SKM-1 treated with dmso at 0.1 percent for 144 hours (cell line): ENCODE measurements around the gene TPD52L2.
"Not testable (repeated sequence)": the region's sequence is repeated elsewhere in the genome, so short reads cannot be mapped to it uniquely, and the experiment has no call there.

Source experiments
- DNase-seq: peaks from one replicate; lab custom pipeline; 2025; ENCODE audit not compliant: unreplicated experiment; lab: John Stamatoyannopoulos, UW

The TPD52L2 gene

DNA sequence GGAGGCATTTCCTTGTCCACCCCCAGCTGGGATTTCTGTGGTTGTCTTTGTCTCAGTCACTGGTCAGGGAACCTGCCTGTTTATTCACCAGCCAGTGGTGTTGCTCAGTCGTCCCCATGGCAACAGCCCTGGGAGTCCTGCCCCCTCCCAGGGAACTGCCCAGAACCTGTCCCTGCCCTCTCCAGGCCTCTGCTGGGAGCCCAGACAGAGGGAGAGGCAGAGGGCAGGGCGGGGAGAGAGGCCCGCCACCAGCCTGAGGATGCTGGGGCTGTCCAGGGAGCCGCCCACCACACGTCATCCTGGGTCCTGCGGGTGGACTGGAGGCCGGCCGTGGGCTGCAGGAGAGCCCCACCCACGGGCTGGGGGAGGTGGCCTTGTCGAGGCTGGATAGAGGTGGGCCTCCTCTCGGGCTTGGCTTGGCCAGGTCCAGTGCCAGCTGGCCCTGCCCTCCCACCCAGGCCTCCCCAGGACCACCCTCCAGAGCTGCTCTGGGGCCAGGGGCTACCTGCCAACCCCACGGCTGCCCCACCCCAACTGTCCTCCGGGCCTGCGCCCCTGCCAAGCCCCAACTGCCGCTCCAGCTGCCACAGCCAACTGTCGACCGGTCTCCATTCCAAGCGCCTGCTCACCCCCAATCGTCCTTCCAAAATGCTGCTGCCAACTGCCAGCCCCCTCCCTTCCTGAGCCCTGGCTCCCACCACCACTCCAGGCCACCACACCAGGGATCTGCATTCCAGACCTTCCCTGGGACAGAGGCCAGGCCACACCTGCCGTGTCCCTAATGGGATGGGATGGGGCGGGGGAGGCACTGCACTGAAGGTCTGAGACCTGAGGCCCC, 29.8 kb upstream of the TPD52L2 start:
- no peak for DNase-seq

DNA sequence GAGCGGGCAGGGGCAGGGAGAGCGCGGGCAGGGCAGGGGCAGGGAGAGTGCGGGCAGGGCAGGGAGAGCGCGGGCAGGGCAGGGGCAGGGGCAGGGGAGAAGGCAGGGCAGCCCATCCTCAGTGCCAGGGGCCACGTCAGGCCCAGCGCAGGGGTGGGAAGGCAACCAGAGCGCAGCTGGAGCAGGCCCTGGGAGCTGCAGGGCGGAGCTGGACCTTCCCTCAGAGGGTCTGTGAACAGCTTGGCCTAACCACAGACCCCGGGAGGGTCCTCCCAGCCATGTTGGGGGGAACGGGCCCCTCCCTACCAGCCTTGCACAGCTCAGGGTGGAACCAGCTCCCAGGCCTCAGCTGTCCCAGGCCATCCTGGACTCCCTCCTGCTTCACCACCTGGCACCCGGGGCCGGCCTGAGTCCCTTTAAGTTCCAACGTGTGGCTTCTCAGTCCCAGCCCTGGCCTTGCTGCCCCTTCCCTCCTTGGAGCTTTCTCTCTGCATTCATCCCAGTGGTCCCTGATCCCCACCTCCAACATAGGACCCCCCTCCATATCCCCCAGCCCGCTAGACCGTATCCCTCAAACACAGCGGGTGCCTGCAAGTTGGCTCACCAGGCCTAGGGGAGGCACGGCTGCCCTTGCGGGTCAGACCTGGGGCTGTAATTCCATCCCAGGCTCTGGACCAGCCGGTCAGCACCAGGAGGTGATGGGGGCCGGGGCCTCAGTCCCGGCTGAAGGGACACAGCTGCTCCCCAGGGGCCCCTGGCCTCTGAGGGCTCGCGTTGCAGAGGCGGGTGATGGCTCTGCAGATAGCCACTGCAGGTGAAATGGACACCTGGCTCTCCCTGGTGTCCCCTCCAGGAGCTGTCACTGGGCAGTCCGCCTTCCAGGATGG, 28.4 kb upstream of the TPD52L2 start:
- DNase-seq = no peak

DNA sequence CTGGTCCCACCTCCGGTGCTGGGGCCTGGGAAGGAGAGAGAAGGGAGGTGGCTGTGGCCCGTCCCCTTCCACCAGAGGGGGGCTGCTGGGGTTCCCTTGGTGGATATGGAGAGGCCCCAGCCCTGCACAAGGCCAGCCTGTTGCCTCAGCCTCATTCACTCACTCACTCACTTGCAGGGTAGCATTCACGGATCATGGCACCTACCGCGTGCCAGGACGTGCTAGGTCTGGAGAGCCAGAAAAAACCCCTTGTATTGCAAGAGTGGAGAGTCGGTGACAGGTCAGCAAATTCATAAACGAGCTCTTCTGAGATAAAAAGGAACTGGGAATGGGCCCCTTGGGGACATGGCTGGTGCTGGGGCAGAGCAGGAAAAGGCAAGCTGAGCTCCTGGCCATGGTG, 27.6 kb upstream of the TPD52L2 start:
- no peak for DNase-seq

DNA sequence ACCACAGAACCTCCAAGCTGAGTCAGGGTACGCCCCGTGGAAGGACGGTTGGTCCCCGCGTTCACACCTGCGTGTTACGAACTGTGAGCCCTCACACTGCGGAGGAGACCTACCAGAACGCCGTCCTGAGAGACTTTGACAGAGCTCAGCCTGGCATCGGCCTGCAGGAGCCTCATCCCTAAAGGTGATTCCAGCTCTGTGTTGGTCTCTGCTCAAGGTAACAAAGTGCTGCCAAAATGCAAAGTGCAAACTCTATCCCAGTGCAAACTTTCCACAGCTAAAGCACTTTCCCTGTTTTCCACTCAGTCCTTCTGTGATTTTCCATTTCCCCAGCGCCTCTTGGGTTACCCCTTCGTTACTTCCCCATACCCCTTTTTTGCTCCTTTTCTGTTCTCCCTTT, 25.4 kb upstream of the TPD52L2 start:
- no peak for DNase-seq

DNA sequence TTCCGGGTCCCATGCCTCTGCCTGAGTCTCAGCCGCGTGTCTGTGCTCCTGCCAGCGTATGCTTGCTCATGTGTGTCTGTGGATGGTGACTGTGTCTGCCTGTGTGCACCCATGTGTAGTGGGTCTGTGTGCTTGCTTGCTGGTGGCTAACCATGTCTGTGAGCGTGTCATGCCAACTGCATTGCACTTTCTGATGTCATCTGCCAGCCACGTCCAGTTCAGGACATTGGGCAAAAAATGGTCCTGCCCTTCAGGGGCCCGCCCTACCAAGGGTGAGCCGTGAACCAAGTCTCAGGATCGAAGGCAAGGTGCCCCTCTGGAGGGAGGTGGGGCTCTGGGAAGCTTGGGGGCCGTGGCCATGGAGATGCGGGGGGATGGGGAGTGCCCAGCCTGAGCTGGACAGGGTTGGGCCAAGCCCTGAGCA, 24.7 kb upstream of the TPD52L2 start:
- no peak for DNase-seq

DNA sequence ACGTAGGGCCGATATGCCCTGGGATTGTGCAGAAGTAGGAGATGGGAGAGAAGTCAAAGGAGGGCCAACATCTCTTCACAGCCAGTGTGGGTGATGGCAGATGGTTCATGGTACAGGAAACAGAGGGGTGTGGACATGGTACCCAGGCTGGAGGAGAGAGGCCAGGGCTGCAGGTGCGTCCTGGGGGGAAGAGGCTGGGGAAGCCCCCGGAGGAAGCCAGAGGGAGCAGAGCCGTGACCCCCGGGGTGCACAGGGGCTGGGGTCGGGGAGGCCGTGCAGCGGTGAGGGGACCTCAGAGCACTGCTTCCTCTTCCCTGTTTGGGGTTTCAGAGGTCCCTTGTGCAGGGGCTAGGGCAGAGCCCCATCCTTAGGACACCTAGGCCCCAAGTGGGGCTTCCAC, 22.8 kb upstream of the TPD52L2 start:
- DNase-seq = no peak

DNA sequence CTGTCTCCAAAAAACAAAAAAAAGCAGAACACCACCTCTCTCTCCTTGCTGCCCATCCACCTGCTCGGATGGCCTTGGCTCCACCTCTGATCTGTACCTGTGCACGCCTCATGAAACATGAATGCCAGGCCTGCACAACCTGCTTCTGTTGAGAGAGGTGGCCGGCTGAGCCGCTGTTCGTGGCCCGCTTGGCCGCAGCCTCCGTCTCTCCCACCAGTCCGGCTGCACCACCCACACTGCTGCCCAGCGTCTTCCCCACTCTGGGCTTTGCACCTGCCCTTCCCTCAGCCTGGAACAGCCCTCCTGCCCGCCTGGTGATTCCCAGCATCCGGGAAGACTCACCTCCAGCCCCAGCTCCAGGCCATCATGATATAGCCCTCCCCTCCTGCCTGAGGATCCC, 21.8 kb upstream of the TPD52L2 start:
- DNase-seq = no peak

DNA sequence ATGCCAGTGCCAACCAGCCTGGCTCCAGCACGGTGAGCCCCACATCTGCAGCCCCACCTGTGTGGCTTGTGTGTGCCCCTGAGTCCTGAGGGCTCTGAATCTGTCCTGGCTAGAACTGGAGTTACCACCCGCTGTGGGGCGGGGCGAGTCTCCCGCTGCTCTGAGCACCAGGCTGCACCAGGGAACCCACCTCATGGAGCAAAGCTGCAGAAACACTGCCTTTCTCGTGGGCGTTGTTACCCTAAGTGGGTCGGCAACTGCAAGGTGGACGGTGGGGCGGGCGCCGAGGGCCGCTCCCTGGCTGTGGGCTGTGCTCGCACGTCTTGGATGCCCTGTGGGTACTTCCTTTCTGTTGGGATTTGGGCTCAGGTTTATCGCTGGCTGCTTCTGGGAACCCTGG, 21.3 kb upstream of the TPD52L2 start:
- DNase-seq = no peak

DNA sequence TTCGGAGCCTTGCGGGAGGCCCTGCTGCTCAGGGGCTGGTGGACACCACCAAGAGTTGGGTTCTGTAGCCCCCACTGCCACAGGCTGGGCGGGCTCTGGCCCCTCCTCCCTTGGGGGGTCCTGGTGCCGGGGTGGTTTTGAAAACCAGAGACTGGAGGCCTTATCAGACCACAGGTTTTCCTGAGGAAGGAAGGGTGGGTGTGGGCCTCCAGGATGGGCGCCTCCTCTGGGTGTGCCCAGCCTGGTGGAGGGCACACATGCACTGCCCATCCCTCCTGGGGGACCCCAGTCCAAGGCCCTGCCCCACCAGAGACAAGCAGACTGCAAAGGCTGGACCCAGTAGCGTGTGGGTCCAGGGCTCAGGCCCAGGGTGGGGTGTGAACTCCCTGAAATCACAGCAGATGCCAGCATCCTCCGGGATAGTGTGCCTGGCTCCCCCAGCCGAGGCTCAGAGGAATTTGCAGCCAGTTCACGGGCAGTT, 20.5 kb upstream of the TPD52L2 start:
- no peak for DNase-seq

DNA sequence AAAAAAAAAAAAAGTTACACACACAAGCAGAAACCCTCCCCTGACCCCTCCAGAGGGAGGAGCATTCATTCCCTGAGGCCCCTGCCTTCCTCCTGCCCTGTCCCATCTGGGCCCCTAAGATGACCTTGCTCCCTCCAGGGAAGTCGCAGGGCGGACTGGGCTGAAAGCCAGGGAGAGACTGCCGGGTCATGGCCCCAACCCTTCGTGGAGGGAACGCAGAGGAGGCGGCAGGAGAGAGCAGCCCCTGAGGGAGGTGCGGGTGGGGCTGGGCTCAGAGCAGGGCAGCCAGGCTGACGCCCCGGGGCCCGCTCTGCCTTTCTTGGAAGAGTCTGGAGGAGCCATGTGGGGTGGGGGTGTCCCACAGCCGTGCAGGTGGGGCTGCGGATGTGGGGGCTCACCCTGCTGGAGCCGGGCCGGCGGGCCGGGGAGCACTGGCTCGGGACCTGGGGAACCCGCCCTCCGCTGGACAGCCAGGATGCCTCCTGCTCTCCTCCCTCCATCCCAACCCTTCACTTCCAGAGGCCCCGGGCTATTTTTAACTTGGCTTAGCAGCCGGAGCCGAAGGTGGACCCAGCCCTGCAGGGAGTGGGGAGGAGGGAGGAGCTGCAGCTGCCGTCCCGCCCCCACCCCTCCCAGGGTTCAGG, 18.8 kb upstream of the TPD52L2 start:
- DNase-seq = no peak

DNA sequence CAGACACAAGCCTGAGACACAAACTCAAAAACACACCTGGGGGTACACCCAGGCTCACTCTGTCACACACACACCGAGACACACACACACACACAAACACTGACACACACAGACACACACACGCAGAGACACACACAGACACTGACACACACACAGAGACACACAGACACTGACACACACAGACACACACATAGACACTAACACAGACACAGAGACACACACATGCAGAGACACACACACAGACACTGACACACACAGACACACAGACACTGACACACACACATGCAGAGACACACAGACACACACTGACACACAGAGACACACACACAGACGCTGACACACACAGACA, 18.2 kb upstream of the TPD52L2 start:
- no peak for DNase-seq

DNA sequence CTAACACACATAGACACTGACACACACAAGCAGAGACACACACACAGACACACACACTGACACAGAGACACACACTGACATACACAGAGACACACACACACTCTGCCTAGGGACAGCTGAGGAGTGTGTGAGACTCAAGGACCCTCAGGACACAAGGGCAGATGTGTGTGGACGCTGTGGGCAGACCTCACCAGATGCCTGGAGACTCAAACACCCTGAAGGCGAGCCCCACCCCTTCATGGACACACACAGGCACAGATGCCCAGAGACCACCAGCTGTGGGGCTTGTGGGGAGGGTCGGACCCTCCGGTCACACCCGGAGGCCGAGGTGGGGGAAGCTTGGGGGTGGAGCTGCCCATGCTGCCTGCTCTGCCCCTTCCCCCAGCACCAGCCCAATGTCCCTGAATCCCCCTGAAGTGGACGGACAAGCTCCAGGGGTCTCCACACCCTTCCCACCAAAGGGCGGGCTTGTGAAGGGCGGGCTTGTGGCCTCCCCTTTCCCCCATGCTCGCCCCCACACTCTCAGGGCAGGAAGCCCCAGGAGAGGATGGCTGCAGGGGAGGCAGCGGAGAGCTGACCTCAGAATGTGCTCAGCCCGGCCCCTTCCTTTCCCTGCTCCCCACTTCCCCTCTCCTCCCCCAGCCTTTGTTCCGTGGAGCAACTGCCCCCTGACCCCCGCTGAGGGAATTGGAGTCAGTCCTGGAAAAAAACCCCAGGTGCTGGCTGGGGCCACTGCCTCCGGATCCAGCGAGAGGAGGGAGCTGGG, 17.6 kb upstream of the TPD52L2 start:
- peak; percentile 36 for DNase-seq

DNA sequence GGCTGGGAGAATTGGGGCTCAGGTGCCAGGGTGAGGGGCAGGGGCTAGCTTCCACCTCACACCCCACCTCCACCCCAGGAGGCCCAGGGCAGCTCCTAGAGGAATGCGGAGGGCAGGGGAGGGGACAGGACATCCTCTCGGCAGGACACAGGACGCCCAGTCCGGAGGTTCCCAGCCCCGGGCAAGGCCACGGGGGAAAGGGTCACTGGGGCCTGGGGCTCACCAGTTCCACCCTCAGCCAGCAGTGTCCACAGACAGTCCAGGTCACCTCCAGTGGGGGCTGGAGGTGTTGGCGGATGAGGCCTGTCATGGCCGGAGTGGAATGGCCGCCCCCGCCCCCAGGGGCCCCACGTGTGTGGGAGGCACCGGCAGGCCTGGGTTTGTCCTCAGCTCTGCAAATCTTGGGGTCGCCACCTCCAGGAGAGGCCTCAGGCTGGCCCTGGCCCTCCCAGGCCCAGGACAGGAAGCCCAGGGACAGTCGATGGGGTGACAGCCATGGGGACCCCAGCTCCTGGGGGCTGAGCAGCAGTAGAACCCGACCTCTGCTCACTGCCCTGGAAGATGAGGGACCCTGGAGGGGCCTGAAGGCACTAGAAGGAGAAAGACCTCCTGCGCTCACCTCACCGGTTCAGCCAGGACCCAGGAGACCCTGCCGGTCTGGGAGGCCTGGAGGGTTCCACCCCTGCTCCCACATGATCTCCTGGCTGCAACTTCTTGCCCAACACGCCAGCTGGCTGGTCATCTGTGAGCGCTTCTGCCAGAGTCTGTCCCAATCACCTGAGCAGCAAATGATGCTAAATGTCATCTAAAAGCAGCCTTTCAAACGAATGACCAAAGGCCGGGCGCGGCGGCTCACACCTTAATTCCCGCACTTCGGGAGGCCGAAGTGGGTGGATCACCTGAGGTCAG, 16.8 kb upstream of the TPD52L2 start:
- DNase-seq = no peak

DNA sequence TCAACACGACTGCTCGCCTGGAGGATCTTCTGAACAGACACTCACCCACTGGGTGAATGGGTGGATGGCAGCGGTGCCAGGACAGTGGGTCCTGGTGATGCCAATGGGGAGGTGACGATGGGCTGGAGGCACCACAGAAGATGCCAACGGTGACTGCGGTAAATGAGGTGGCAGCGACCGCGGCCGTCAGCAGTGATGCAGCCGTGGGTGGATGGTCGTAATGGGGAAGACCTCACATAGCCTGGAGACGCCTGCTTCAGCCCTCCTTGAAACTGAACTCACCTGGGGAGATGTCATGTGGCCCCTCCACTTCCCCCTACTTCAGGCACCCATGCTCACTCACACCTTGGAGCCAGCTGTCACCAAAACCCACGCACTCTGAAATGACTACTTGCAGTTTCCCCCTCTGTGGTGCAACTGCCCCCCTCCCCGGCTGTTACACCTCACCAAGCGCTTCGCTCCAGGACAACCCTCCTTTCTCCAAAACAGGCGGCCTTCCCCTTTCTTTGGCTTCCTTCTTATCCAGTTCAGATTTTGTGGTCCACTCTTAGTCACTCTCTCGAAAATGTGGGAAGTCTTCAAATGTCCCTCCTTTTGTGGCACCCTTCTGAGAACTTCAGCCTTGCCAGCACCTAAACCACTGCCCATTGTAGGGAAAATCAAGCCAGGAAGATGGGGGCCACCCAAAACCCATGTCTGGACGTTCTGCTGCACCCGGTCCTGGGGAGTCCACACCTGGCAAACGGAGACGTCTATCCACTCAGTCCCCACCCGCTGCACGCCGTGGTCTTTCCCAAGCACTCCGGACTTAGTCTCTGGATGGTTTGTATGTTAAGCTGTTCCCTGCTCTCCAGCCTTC, 14.2 kb upstream of the TPD52L2 start:
- DNase-seq = peak; percentile 30

DNA sequence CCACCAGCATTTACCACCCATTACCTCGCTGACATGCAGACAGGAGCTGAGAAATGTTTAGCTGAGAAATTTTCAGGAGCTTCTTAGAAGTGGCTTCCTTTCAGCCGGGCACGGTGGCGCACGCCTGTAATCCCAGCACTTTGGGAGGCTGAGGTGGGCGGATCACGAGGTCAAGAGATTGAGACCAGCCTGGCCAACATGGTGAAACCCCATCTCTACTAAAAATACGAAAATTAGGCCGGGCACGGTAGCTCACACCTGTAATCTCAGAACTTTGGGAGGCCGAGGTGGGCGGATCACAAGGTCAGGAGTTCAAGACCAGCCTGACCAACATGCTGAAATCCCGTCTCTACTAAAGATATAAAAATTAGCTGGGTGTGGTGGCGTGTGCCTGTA, 13.5 kb upstream of the TPD52L2 start:
- DNase-seq = not testable (repeated sequence)

DNA sequence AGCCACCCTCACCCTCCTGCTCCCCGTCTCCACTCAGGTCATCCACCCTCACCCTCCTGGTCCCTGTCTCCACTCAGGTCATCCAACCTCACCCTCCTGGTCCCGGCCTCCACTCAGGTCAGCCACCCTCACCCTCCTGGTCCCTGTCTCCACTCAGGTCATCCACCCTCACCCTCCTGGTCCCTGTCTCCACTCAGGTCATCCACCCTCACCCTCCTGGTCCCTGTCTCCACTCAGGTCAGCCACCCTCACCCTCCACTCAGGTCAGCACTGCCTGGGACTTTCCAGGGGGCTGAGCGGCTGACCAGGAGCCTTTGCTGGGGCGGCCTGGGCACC, 11.4 kb upstream of the TPD52L2 start:
- DNase-seq = not testable (repeated sequence)

DNA sequence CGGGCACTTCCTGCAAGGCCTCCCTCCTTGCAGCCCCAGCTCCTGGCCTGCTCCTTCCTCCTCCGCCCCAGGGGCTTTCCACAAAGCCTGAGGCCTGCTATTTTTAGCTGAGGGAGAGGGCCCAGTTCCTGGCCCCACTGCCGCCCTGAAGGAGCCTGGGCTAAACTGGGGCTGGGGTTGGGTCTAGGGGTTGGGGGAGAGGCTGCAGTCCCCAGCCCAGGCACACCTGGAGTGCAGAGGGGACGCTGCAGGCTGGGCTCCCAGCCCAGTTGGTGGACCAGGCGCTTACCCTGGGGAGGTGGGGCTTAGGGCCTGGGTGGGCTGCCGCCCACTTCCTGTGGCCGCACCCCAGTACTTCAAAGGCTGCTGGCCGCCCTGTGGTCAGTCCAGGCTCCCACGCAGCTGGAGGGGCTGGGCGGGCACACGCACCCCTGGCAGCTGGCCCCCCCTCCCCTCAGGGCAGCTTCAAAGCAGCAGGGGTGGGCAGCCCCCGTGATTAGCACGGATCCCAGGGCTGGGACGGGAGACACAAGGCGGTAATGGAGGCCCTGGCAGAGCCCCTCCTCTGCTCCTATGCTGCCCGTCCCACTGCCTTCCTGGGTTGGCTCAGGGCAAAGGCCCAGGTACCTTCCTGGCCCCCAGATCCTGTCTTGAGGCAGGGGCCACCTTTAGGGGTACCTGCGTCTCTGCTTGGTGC, 10.9 kb upstream of the TPD52L2 start:
- DNase-seq = no peak

DNA sequence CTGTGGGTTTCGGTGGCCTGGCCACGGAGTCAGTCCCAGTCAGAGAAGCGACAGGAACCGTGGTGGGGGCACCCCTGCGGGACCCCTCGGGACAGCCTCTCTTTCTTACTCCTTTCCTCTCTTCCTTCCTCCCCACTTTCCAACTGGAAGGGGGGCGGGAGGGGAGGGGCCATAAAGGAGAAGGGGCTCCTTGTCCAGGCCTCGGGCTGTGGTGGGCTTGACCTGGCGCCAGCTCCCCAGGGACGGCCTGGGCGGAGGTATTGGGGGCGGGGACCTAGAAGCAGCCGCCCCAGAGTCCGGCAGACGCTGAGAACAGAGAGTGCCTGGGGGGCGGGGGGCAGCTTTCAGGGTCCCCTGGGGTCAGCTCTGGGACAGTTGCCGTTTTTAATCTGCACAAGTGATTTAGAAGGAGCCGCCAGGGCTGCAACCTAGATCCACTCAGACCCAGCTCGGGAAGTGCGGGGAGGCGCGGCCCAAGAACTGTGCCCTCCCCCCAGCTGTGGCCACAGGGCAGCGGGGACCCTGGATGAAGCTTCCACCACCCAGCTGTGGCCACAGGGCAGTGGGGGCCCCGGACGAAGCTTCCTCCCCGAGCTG, 10.2 kb upstream of the TPD52L2 start:
- no peak for DNase-seq
